ENCODE data around the gene CBARP. TPM values are rescaled to one million over a fixed set of nuclear protein-coding genes. Genes with fewer than 3 reads are reported as not detected.

CBARP gene
- total RNA-seq, 1 experiment from 2014 or later: 1.9 TPM

DNA sequence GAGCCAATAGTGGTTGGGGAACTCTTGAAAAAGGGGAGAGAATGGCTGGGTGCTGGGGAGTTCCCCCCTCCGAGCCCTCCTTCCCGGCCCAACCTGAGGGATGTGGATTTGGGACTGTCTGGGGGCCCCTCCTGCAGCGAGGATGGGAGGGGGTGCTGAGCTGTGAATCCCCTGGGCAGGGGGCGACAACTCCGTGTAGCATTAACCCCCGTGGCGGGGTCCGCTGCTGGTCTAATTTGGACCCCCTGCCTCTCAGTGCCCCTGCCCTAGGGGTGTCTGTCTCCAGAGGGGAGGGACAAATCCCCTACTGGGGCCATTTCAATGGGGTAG, 20.3 kb upstream of the CBARP start:
- no peaks in the 10 kb centered on the region for H3K9me2 ChIP-seq (ENCODE audit: insufficient read depth)
- peak overlapping the region; percentile 92 for H3K27ac ChIP-seq
- BruUV-seq (replicated peaks): TSS peak; percentile 2
- intact Hi-C loops (cut with micrococcal nuclease; ENCODE audit: unreplicated experiment): no loop called here
- H3K9me3 ChIP-seq (ENCODE audit: insufficient read depth, low read depth): no peaks in the 10 kb centered on the region
- H3K4me1 ChIP-seq (replicated peaks; ENCODE audit: insufficient read depth): peaks cover 53% of the 10 kb centered on the region
- H3K4me2 ChIP-seq: peak overlapping the region; percentile 74
- DNase-seq: no peak
- H3K36me3 ChIP-seq (ENCODE audit: low read depth): peaks cover 3% of the 10 kb centered on the region; the same call in 1 of the 2 replicates
- H2AFZ ChIP-seq: no peak overlapping the region
- CTCF ChIA-PET: interaction anchor here (0.7 kb wide), 1 partner anchor 42 kb away, joined by 3 read pairs; no protein-coding TSS in a partner anchor
- no peaks in the 10 kb centered on the region for H3K27me3 ChIP-seq (ENCODE audit: insufficient read depth, low read depth)
- H3F3A ChIP-seq (ENCODE audit: insufficient read depth, low read depth): peaks cover 62% of the 10 kb centered on the region
- no peak overlapping the region for H3K4me3 ChIP-seq
- H3K79me2 ChIP-seq (ENCODE audit: low read depth): peaks cover 48% of the 10 kb centered on the region
- POLR2A ChIA-PET (ENCODE audit: unreplicated experiment): no interaction called here
- TF ChIP-seq EZH2 (IDR thresholded peaks at IDR 0.05; ENCODE audit: low read depth) (no peak), CTCF (conservative IDR thresholded peaks at IDR 0.05) (no peak)
- peaks cover 14% of the 10 kb centered on the region; the same call in 1 of the 2 replicates for H4K20me1 ChIP-seq (ENCODE audit: insufficient read depth)

- peaks cover 48% of the 10 kb centered on the region for H3K4me1 ChIP-seq (replicated peaks; ENCODE audit: insufficient read depth)
- peaks cover 62% of the 10 kb centered on the region for H3F3A ChIP-seq (ENCODE audit: insufficient read depth, low read depth)
- peaks cover 3% of the 10 kb centered on the region; the same call in 1 of the 2 replicates for H3K36me3 ChIP-seq (ENCODE audit: low read depth)
- no peak for DNase-seq
- H3K9me3 ChIP-seq (ENCODE audit: insufficient read depth, low read depth): no peaks in the 10 kb centered on the region
- H3K27ac ChIP-seq: peak overlapping the region; percentile 92
- TF ChIP-seq EZH2 (IDR thresholded peaks at IDR 0.05; ENCODE audit: low read depth): no peak
- TF ChIP-seq CTCF (conservative IDR thresholded peaks at IDR 0.05): no peak
- peaks cover 48% of the 10 kb centered on the region for H3K79me2 ChIP-seq (ENCODE audit: low read depth)
- intact Hi-C loops (cut with micrococcal nuclease; ENCODE audit: unreplicated experiment): no loop called here
- ChIA-PET CTCF (no interaction called here), POLR2A (ENCODE audit: unreplicated experiment) (no interaction called here)
- no peaks in the 10 kb centered on the region for H3K9me2 ChIP-seq (ENCODE audit: insufficient read depth)
- no peak overlapping the region for H2AFZ ChIP-seq
- no peak overlapping the region for H3K4me3 ChIP-seq
- no peaks in the 10 kb centered on the region for H3K27me3 ChIP-seq (ENCODE audit: insufficient read depth, low read depth)
- peaks cover 14% of the 10 kb centered on the region; the same call in 1 of the 2 replicates for H4K20me1 ChIP-seq (ENCODE audit: insufficient read depth)
- BruUV-seq (replicated peaks): no TSS peak
- peak overlapping the region; percentile 74; the same call in 1 of the 2 replicates for H3K4me2 ChIP-seq
These were observed 19.8 kb upstream of the CBARP start for GRCh38 chr19:1257475-1258162.

GRCh38 chr19:1256646-1257474, 19.1 kb upstream of the CBARP start:
- peaks cover 44% of the 10 kb centered on the region for H3K4me1 ChIP-seq (replicated peaks; ENCODE audit: insufficient read depth)
- no peaks in the 10 kb centered on the region for H3K9me2 ChIP-seq (ENCODE audit: insufficient read depth)
- no peak overlapping the region for H2AFZ ChIP-seq
- no peak overlapping the region for H3K4me2 ChIP-seq
- ChIA-PET CTCF (no interaction called here), POLR2A (ENCODE audit: unreplicated experiment) (no interaction called here)
- H3F3A ChIP-seq (ENCODE audit: insufficient read depth, low read depth): peaks cover 61% of the 10 kb centered on the region
- DNase-seq: no peak
- no peaks in the 10 kb centered on the region for H3K27me3 ChIP-seq (ENCODE audit: insufficient read depth, low read depth)
- H3K27ac ChIP-seq: no peak overlapping the region
- TF ChIP-seq EZH2 (IDR thresholded peaks at IDR 0.05; ENCODE audit: low read depth) (no peak), CTCF (conservative IDR thresholded peaks at IDR 0.05) (no peak)
- BruUV-seq (replicated peaks): no TSS peak
- no peak overlapping the region for H3K4me3 ChIP-seq
- peaks cover 14% of the 10 kb centered on the region; the same call in 1 of the 2 replicates for H4K20me1 ChIP-seq (ENCODE audit: insufficient read depth)
- H3K79me2 ChIP-seq (ENCODE audit: low read depth): peaks cover 50% of the 10 kb centered on the region
- H3K36me3 ChIP-seq (ENCODE audit: low read depth): peaks cover 3% of the 10 kb centered on the region; the same call in 1 of the 2 replicates
- H3K9me3 ChIP-seq (ENCODE audit: insufficient read depth, low read depth): no peaks in the 10 kb centered on the region
- intact Hi-C loops (cut with micrococcal nuclease; ENCODE audit: unreplicated experiment): no loop called here

Measured in PC-9 (cell line).